GM21423 (cell line): ENCODE data around the gene MEX3D.

Experiments
- ATAC-seq: cut with Tn5 transposase; IDR thresholded peaks from one replicate; pipeline ENCODE4 v1.9.1; 2021; ENCODE audit warnings: mild to moderate bottlenecking, moderate library complexity; ENCODE audit not compliant: unreplicated experiment

MEX3D gene

DNA sequence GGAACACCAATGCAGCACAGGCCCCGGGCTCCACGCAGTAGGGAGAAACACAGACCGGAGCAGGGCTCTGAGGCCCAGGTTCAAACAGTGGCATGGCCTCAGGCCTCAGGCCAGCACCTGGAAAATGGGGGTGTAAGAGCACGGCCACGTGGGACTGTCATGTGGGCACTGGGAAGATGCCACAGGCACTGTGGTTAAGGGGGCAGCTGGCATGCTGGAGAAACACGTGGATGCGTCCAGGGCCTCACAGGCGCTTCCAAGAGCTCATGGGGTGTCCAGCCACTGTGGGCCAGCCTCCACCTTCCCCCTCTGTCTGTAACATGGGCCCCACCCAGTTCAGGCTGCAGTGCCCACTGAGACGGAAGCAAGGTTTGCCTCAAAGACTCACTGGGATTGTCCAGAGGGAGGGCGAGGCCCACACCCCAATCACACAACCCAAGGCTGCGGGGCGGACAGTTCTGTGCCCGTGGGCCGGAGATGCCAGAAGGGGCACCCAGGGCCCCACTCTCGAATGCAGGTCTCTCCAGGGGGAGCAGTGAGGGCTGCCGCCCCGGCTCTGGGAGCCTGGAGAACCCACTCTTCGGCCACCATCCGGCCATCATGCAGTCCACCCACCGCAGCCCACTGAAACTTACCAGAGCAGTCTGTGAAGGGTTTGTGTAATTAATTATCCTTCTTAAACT, 30.8 kb upstream of the MEX3D start:
- ATAC-seq = no peak

DNA sequence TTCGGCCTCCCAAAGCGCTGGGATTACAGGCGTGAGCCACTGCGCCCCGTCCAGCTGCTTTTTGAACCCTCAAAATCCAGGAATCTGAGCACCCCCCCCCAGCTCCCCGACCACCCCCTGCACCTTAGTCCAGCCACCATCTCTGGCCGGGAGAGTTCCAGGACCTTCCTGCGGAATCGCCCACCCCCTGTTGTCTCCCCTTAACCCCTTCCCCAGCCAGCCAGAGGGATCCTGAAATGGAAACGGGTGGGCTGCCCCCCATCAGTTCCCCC, 25.3 kb upstream of the MEX3D start:
- ATAC-seq = no peak

DNA sequence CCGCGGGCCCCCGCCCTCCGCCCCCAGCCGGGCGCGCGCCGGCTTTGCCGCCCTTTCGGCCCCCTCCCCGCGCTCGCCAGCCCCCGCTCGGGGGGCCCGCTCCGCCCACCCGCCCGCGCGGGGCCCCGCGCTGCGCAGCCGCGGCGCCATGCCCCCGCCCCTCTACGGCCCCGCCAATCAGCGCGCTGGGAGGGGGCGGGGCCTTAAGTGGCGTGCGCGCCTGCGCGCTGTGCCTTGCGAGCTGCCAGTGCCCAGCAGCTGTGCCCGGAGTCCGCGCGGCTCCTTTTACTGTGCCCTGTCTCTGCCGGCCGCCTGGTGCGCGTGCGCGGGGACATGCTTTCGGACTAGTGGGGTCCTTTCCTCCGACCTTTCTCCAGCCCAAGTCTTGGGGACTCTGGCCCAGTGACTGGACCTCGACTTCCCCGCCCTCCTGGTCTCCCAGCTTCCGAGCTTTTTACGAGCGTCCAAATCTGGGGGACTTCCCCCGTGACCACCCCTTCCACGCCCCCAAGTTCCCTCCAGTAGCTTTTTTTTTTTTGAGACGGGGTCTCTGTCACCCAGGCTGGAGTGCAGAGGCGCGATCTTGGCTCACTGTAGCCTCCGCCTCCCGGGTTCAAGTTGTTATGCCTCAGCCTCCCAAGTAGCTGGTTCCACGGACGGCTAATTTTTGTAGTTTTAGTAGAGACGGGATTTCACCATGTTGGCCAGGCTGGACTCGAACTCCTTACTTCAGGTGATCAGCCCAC, 24.8 kb upstream of the MEX3D start, which contains the start of gene MBD3:
Gene MBD3 (minus strand): TSS at position 111 of the 746 bp plus-strand sequence. CDS start 234 bp downstream, outside the sequence.
- peak; percentile 63 for ATAC-seq

DNA sequence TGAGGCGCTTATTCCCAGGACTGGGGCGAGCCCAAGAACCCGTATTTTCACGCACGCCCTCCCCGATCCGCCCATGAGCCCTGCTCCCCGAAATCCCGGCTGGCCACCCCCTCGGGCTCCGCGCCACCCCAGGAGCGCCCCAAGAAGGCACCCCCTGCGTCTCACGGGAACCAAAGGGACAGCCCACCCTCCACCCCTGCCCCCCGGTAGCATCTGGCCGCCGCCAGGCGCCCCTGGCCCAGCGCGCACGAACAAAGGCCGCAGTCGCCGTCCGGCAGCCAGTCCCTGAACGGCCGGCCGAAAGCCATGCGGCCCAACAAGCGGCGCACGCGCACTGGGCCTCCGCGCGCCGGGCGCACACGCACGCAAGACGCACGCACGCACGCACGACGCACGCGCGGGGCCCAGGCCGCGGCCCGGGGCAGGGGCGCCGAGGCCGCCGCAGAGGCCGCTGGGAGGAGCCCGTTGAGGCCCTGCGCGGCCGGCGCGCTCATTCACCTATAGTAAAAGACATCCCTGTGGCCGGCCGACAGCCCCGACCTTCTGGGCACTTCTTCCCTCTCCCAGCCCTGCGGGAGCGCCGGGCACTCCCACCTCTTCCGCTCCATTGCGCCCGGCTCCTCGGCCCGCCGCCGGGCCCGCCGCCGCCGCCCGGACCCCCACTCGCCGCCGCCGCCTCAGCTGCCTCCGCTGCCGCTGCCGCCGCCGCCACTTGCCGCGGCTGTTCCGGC, 24.1 kb upstream of the MEX3D start:
- peak; percentile 70 for ATAC-seq

DNA sequence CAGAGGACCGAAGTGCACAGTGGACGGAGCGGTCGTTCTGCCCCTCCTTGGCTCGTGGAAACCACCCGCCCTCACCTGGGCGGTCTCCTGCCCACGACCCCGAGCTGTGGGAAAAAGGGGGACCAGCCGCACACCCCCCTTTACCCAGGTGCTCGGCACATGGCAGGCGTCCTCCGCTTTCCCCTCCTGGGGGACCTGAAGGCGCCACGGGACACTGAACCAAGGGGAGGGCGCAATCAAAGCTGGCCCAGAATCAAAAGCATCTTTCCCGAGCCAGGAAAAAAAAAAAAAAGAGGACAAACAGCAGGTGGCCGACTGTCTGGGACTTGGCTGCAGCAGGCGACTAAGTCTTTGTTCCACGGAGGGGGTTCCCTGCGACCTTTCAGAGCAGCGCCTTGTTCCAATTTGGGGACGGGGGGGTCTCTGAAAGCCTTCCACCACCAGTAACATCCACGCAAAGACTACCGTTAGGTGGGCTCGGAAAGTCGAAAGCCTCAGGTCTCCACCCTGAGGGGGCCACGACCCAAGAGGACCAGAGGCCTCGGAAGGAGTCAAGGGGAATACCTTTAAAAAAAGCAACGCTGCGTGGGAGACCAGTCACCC, 23.4 kb upstream of the MEX3D start:
- no peak for ATAC-seq

DNA sequence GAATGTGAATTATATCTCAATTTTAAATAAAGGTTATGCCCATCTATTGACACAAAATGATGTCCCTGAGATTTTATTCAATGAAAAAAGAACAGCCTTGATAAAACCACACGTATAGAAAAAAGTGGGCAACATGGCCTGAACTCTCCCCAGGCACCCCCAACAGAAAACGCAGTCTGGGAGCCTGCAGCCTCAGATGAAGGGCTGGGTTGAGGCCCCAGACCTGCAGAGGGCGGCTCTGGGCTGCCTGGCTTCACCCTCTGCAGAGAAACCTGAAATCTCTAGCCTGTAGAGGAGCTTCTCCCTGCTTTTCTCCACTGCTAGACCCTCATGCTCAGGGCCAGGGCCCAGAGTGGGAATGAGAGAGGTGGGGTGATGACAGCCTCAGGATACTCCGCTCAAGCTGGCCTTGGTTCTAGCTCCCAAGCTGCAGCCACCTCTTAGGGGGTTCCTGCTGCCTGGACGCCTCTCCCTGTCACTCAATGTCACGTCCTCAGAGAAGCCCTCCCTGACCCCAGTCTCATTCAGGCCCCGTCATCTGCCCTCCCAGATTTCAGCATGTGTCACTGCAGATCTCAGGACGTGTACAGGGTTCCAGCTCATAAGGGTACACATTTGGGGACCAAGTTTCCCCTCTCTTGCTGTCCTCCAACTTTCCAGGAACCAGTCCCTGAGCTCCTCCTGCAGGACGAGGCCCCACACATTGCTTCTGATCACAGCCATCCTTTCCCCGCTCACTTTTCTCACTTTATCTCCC, 22.7 kb upstream of the MEX3D start:
- ATAC-seq = no peak

DNA sequence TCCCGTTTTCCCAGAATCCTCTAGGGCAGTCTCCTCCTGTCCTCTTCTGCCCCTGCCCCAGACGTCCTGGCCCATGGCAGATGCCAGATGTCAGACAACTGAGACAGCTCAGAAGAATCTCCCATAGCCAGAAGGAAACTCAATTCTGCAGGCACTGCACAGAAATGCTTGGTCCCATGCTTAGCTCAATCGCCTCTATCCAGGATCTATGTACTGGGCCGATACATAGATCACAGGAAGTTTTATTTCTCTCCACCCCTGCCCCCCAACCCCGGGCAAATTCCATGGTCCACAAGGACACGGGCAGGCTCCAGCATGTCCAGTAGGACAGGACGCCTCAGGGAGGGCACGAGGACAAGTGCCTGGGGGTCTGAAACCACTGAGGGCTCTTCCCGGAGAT, 19.7 kb upstream of the MEX3D start:
- ATAC-seq = no peak

DNA sequence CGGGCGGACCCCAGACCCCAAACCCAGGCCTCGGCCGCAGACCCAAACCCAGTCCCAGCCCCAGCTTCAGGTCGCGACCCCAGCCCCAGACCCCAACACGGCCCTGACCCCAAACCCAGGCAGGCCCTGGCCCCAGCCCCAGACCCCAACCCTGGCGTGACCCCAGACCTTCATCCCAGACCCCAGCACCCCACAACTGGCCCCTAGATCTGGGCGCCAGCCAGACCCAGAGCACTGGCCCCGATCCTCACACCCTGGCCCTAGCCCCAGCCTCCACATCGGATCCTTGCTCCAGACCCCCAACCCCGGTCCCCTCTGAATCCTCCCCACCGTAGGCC, 17.1 kb upstream of the MEX3D start:
- ATAC-seq = no peak

DNA sequence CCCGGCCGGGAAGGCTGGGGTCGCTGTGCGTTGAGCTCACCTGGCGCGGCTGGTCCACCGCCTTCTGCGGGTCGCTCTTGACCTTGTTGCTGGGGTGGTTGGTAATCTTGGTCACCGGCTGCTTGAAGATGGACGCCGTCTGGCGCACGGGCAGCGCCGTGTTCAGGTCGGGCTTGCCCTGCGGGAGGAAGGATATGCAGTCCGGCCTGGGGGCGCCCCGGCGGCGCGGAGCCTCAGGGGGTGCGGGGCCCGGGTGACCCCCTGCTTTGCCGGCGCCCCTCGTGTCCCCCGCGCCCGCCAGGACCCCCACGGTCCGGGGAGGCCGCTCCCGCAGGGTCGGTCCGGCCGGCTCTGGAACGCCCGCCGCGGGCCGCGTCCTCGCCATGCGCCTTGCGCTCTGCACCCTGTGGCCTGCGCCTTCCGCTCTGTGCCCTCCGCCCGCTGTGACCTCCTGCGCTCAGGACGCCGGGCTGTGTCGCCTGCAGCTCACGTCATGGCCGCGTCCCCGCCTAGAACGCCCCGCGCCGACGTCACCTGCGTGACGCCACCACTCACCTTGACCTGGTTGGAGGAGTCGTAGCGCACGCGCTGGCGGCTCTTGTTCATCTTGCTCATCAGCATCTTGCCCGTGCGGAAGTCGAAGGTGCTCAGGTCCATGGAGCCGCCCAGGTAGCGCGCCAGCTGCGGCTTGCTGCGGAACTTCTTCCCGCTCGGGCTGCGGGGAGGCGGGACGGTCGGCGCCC, 16.5 kb upstream of the MEX3D start:
- no peak for ATAC-seq

DNA sequence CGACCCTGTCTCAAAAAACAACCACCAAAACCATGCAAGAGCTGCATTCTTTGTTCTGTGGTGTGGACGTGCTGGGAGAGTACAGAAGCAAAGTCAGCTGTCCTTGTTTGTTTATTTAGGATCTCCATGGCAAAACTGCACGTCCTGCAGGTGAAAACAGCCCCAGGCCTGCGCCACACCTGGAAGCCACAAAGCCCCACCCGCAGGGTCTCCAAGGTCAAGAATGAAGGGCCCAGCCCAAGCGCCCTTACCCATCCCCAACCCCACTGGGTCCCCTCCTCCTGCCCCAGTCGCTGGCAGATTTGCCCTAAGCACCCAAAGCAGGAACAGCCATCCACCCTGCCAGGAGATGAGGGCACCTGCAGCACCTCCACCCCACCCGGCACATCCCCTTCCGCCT, 14.1 kb upstream of the MEX3D start:
- ATAC-seq = no peak

DNA sequence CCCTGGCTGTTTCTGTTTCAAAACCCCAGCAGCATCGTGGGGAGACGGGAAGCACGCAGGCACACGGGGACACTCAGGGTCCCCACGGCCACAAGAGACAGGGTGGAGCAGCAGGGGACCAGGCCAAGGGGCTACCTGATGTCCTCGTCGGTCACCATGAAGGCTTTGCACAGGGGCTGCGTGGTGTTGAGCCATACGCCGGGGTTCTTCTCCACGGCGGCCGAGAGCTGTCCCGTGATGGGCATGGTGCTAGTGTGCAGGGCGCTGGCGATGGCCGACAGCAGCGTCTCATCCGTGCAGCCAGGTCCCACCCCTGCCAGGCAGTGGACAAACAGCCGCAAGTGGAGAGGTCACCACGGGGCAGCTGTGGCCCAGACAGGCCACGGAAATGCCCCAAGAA, 12.8 kb upstream of the MEX3D start:
- ATAC-seq = no peak

DNA sequence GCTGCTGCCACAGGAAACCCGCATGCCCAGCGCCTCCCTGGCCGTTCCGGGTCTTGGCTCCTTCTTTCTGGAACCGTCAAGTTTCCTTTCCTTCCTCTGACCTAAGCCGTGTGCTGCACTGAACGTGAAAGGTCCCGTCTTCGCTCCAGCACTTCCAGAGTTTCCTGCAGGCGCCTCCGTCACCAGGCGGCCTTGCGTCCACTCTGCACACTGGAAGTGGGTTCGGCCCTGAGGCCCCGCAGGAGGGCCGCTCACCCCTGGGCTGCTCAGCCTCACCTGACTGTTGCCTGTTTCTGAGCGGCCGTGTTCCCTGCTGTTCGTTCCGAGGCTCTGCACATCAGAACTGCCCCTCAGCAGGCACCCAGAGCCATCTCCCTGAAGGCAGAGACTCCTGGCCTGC, 12.3 kb upstream of the MEX3D start:
- no peak for ATAC-seq

DNA sequence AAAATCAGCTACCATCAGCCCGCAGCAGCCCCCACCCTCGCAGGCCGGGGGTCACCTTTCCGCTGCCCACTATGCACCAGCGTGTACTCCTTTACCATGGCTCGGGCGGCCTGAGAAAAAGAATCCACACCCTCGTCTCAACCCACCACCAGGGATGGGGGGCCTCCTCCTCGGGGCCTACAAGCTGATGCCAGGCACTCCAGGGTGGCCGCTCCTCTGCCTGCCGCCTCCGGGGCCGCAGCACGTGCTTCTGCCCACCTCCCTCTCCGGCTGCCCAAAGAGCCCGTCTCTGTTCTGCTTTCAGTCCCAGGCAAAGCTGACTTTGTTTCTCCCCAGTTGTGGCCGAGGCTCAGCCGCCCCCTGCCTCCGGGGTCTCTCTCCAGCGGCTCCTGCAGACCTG, 11.1 kb upstream of the MEX3D start:
- no peak for ATAC-seq

DNA sequence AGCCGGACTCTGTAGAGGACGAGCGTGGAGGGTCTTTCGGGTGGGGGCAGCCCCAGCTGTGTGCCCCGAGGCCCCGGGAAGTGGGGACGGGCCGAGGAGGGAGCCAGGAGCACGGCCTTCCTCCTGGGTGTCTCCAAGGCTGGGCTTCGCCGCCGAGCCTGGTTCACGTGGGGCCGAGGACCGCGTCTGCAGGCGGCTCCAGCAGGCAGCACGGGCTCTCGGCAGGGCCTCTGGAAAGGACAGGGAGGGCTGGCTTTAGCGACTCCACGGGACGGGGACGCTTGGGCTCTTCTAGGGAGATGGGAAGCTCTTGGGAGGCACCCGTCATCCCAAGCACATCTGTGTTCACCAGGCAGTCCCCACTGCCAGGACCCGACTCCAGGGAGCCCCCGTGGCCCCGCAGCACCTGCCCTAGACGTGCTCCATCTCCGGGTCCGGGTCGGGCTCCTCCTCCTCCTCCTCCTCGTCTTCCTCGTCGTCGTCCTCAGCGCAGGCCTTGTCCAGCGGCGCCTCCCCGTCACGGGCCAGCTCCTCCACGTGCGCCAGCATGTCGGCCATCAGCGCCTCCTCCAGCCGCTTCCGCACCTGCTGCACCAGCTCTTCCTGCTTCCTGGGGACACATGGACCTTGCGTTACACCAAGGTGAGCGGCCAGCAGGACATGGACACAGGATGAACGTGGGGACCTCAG, 9.9 kb upstream of the MEX3D start:
- no peak for ATAC-seq

DNA sequence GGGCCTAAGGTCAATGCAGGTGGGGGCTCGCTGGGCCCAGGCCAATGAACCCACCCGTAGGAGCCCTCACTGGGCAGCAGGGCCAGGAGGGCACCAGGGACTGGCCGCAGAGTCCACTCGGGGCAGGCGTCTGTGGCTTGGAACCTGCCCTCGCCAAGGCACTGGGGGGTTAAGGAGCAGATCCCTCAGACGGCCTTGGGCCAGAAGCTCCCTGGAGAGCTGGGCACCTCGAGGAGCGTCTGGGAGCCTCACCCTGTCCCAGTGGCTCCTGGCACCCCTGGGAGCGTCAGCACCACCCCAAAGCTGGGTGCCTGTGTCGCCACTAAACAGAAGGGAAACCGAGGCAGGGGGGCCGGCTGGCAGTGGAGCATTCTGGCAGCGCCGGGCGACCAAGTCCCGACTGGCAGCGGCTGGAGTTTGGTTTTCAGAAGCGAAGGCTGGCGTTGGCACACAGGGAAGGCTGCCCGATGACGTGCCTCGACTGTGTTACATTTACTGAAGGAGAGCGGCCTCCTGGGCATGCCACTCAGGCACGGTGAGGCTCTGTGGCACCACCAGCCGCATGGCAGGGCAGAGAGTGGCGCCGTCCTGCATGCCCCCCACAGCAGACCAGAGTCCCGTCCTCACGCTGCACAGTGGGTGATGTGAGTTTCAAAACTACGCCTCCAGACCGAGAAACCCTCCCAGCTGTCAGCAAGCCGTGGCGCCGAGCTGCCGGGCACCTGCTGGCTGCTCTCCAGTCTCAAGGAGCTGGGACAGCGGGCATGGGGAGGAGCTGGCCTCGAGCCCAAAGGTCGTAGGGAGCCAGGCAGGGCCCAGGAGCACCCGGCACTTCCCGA, 9.2 kb upstream of the MEX3D start:
- ATAC-seq = no peak

DNA sequence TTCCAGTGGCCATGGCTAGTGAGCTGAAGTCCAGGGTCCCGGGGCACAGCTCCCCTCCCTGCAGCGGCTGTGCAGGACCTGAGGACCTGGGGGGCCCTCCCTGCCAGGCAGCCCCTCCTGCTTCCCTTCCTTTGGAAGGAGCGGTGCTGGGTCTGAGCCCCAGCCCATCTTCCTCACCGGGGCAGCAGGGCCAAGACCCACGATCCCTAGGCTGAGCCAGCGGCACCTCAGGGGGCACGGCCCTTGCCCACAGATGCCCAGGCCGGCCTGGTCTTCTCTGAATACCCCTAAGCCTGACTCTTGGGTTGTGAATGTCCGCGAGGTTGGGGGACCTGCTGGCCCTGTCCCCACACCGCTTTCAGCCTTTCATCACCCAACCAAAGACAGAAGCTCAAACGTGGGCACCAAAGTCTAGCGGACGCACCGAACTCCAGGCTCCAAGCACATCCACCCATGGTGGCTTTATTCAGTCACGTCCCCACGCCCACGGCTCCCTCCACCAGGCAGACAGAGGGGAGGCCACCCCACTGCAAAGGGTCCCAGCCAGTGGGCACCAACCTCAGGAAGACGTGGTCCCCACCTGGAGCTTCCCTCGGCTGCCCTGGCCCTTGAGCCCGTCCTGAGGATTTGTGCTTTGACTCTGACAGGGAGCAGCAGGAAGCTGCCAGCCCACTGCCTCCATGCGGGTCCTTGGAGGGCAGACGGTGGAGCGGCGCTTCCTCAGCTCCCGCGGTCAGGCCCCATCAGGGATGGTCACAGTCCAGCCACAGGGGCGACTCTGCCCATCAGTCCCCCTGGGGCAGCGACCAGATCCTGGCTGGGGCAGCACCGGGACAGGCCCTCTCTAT, 8.3 kb upstream of the MEX3D start:
- ATAC-seq = no peak

DNA sequence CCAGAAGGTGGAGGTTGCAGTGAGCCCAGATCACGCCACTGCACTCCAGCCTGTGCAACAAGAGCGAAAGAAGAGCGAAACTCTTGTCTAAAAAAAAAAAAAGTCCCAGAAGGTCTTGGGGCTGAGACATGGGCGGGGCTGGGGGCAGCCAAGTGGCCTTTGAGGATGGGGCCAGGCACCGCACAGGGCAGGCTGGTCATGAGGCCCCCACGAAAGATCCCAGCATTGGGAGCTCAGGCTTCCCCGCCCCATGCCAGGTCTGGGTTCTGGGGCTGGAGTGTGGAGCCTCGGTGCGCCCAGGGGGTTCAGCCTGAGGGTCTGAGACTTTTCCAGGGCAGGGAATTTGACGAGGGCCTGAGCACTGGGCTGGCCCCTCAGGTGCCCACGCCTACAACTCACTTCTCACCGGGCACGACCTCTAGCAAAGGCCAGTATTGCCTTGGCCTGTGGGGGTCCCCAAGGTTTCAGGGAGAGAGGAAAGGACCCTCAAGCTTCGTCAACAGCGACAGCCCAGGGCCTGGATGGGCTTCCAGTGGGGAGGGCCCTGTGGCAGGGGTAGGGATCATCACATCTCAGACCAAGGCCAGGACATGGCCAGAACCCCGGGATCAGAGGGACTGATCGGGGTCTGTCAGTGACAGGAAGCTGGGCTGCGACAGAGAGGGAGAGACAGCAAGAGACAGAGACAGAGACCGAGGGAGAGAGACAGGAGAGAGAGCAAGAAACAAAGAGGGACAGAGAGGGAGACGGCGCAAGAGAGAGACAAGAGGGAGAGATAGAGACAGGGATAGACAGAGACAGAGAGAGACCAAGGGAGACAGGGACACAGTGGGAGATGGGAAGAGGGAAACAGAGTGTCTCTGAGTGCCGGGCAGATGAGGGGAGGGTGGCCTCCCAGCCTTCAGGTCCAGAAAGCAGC, 7.5 kb upstream of the MEX3D start:
- no peak for ATAC-seq
